GM23248 (cell line): ENCODE data around the gene MYNN.

Experiments
- EZH2 ChIP-seq: fragments of 200-600 bp; sonication (generic); IDR thresholded peaks from 2 replicates; pipeline ENCODE4 v1.6.1; 2018; ENCODE audit warnings: antibody characterized with exemption, mild to moderate bottlenecking; ENCODE audit not compliant: insufficient read depth, poor library complexity, severe bottlenecking
- EZH2phosphoT487 ChIP-seq: fragments of 200-600 bp; sonication (generic); IDR thresholded peaks from 2 replicates; pipeline ENCODE4 v1.6.1; 2018; ENCODE audit warnings: antibody characterized with exemption, moderate library complexity, mild to moderate bottlenecking, low read depth; ENCODE audit not compliant: insufficient read depth

DNA sequence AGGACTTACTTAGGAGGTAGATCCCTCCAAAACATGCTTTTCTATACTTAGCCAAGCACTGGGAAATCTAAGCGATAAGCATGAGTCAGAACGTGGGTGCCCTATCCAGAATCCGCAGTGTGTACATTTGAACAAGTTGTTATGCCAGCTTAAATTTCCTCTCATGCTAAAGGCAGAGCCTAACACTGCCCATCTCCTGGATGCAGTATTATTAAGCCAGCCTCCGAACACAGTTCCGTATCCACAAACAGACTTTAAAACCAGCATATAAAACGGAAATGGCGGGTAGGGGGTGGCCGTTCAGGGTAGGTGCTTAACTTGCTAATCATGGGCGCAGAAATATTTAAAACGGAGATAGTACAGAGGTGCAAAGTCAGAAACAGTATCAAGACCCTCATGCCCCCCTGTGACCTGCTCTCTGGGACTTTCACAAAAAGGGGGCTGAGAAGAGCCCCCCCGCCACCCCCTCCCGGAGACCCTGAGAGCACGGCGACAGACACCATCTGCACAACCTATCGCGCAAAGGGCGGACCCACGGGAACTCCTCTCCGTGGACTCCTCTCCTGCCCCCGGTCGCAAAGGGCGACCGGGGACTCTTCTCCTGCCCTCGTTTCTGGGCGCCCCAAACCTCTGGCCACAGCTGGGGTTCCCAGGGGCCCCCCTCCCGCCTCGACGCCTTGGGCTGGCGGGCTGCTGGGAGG lies 38.6 kb downstream of the MYNN start:
- no peak for TF ChIP-seq EZH2phosphoT487
- no peak for TF ChIP-seq EZH2
